Measurements from ENCODE around the gene AFAP1L2.

DNA sequence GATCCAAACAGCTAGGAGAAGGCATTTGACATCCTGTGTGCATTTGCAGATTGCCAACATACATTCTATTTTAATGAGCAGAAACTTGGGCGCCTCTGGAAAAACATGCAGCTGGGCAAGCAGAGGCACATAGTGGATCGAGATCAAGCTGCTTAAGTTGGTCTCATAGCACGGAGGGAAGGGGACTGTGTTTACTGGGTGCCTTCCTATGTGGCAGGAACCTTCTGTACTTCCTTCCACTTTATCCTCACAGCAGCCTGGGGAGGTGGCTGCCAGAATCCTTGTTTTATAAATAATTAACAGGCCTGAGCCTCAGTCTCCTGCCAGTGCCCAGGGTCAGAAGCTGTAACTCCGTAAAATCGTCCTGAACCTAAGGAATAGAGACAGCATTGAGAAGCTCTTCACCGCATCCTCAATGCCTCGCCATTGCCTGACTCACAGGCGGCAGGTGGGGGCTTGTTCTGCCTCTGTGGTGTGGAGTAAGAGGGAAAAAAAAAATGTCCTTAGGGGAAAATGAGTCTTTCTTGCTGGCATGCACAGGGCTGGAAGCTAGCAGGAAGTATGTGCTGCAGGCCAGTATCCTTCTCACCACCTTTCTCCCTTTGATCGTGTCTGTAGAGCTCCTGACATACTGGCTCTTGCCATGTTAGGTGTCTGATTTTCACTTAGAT lies 159.0 kb downstream of the AFAP1L2 start:
- TF ChIP-seq, protein P1, sequence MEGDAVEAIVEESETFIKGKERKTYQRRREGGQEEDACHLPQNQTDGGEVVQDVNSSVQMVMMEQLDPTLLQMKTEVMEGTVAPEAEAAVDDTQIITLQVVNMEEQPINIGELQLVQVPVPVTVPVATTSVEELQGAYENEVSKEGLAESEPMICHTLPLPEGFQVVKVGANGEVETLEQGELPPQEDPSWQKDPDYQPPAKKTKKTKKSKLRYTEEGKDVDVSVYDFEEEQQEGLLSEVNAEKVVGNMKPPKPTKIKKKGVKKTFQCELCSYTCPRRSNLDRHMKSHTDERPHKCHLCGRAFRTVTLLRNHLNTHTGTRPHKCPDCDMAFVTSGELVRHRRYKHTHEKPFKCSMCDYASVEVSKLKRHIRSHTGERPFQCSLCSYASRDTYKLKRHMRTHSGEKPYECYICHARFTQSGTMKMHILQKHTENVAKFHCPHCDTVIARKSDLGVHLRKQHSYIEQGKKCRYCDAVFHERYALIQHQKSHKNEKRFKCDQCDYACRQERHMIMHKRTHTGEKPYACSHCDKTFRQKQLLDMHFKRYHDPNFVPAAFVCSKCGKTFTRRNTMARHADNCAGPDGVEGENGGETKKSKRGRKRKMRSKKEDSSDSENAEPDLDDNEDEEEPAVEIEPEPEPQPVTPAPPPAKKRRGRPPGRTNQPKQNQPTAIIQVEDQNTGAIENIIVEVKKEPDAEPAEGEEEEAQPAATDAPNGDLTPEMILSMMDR (IDR thresholded peaks at IDR 0.05) = no peak
- no peak for TF ChIP-seq EZH2 (IDR thresholded peaks at IDR 0.05; ENCODE audit: borderline replicate concordance, insufficient read depth, low read depth, low read length, poor library complexity, severe bottlenecking)
